PFSK-1 (cell line): ENCODE results near the gene SLC9A4.

Experiments
- FOXP2 ChIP-seq: optimal IDR thresholded peaks from 2 replicates; pipeline ENCODE3; 2011; ENCODE audit warnings: borderline replicate concordance, control low read depth, inconsistent platforms; ENCODE audit not compliant: insufficient read depth; ENCODE audit errors: extremely low read length, extremely low read depth
- POLR2AphosphoS5 ChIP-seq: IDR thresholded peaks from 2 replicates; pipeline ENCODE4 v1.6.1; 2012; ENCODE audit warnings: low read depth, mild to moderate bottlenecking, control low read depth, low read length, moderate library complexity
- REST ChIP-seq, 2 experiments: IDR thresholded peaks; 2 replicates each; pipeline versions ENCODE4 v1.6.1 to v1.8.0; 2011 to 2012; ENCODE audit warnings: low read depth in 2 of 2, low read length in 2 of 2, control low read depth in 1 of 2, inconsistent platforms in 1 of 2, mild to moderate bottlenecking in 1 of 2, moderate library complexity in 1 of 2; ENCODE audit not compliant: insufficient read depth in 1 of 2
- SIN3A ChIP-seq: IDR thresholded peaks from 2 replicates; pipeline ENCODE4 v1.6.1; 2012; ENCODE audit warnings: mild to moderate bottlenecking, low read length, moderate library complexity, borderline replicate concordance; ENCODE audit not compliant: insufficient read depth
- TAF1 ChIP-seq: IDR thresholded peaks from 2 replicates; pipeline ENCODE4 v1.6.1; 2012; ENCODE audit warnings: low read length, control low read depth, borderline replicate concordance; ENCODE audit not compliant: insufficient read depth

SLC9A4 gene

DNA sequence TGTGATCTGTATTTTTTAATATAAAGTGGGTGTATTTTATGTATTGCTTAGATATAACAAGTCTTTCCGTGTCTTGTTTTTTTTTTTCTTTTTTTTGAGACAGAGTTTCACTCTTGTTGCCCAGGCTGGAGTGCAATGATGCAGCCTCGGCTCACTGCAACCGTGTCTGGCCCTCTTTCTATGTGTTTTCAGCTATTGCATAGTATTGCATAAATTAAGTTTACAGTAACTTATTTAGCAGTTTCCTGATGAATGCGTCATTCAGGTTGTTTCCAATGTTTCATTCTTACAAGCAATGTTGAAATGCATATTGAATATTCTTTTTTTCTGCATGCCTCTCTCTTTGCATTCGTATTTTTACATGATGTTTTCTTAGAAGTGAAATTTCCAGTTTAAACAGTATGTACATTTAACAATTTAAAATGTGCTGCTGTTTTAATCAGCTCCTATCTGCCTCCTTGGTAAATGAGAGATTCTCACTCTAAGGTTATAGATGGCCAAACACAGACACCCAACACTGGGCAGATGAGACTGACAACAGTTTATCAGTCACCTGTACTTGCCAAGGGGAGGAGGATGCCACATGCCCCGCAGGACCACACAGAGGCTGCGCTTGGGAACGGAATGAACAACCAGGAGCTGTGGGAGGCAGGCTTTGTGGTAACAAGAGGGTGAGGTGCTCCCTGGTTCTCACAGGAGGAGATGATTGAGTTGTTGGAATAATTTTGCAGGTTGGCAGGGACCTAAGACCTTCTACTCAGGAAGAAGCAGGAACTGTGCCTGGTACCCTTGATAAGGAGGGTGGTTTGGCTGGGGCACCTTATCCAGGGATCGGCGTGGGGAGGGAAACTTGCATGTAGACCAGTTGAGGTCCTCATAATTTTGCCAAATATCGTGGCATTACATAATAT, 7.5 kb downstream of the SLC9A4 start:
- TF ChIP-seq FOXP2 (no peak), SIN3A (no peak), REST (IDR thresholded peaks at IDR 0.05; ENCODE audit: insufficient read depth in 1 of 2, low read depth in 2 of 2, low read length in 2 of 2) (no peak), TAF1 (no peak), POLR2AphosphoS5 (no peak)

DNA sequence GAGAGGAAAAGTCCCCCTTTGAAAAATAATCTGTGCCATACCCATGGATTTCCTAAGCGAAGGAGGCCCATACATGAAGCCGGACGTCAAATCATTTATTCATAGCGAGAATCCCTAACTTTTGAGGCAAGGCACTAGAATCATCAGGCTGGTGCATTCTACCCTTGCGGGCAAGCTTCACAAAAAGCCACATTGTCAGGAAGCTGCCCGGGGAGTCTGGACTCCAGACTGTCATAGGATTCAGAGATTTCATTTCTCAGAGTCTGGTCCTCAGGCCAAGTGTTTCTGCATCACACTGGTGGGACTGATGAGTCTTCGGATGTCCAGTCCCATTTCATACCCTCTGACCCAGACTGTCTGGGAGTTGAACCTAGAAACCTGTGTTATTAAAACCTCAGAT, 8.9 kb downstream of the SLC9A4 start:
- TF ChIP-seq REST (IDR thresholded peaks at IDR 0.05; ENCODE audit: insufficient read depth in 1 of 2, low read depth in 2 of 2, low read length in 2 of 2) (no peak), FOXP2 (no peak), SIN3A (no peak), TAF1 (no peak), POLR2AphosphoS5 (no peak)

GRCh38 chr2:102483086-102483485, 10.1 kb downstream of the SLC9A4 start:
- no peak for TF ChIP-seq REST (IDR thresholded peaks at IDR 0.05; ENCODE audit: insufficient read depth in 1 of 2, low read depth in 2 of 2, low read length in 2 of 2)
- TF ChIP-seq FOXP2 = no peak

GRCh38 chr2:102484310-102485061, 11.5 kb downstream of the SLC9A4 start:
- TF ChIP-seq SIN3A = no peak
- no peak for TF ChIP-seq POLR2AphosphoS5
- no peak for TF ChIP-seq FOXP2
- TF ChIP-seq TAF1 = no peak
- no peak for TF ChIP-seq REST (IDR thresholded peaks at IDR 0.05; ENCODE audit: insufficient read depth in 1 of 2, low read depth in 2 of 2, low read length in 2 of 2)
